Stimulated activated CD8-positive, alpha-beta memory T cell treated with anti-CD3 and anti-CD28 coated beads, Interleukin-15, amount 100 ng/mL, for 48 hours (primary cell): ENCODE data around the gene PRKCQ.
"Not testable (repeated sequence)": the region's sequence is repeated elsewhere in the genome, so short reads cannot be mapped to it uniquely, and the experiment has no call there.

Source experiments
- DNase-seq, 2 donors: peaks; one replicate each; pipeline ENCODE4 v3.0.0-alpha.2; 2020; ENCODE audit warnings: low read depth in 2 of 2

Gene PRKCQ

DNA sequence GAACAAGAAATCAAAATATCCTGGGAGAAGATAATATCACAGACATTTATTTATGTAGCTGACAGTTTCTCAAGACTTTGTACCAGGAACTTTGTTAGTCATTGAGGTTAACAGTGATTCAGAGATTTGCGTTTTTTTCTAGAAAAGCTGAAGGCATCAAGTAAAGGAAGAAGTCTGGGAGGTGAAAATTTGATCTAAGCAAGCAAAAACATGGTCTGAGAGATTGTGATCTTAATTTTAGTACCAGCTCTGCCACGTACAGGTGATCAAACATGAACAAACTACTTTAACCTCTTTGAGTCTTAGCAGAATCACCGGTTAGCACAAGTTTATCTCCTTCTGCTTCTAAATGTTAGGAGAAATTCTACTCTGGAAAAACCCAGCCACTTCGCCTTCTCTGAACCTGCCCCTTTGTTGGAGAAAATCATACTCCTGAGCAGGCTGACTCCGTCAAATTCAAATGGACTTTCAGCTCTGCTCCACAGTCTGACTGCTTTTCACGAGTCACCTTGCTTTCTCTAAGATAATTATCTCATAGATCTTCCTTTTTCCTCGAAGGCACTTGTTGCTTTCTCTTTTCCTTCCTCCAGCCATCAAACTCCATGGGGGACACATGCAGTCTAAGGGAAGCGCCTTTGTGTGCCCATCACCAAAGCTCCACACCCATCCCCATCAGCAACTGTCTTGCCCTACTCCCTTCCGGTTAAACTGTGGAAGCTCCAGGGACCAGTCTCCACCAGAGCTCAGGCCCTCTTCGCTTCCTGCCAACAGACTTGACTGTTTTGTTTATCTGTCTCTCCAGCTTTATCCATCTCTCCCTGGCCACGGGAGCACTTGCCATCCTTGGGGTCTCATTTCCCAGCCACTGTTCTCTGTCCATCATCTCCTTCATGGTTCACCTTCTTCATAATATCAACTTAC, 86.3 kb downstream of the PRKCQ start:
- DNase-seq: no peak

- DNase-seq: no peak
These were observed 87.2 kb downstream of the PRKCQ start for GRCh38 chr10:6492896-6493295.

GRCh38 chr10:6491841-6492609, 88.1 kb downstream of the PRKCQ start:
- peak in 1 of 2 donors; percentile 32 for DNase-seq

DNA sequence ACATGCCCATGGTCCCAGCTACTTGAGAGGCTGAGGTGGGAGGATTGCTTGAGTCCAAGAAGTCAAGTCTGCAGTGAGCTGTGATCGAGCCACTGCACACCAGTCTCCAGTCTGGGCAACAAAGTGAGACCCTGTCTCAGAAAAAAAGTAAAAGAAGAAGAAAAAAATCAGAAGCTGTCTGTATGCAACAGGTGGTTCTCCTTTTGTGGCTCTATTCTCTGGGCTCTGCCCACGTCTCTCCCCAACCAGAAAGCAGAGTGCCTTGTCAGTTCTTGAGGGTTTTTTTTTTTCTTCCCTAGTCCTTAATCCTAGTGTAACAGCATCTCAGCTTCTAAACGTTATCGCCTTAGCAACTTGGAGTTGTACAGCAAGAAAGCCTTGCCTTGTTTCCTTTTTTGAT, 89.5 kb downstream of the PRKCQ start:
- no peak for DNase-seq

DNA sequence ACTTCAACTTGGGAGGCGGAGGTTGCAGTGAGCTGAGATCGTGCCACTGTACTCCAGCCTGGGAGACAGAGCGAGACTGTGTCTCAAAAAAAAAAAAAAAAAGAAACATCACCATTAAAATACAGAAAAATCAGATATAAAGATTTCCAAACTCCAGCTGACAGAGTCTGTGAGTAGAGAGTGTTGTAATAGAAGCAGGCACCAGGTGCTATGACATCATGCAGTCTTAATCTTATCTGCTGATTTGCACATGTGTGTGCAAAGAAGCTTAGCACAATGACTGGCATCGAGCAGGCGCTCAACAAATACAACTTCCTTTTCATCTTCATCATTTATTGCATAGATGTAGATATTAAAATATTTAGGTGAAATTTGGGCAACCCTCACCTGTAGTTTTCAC, 92.2 kb downstream of the PRKCQ start:
- no peak for DNase-seq

GRCh38 chr10:6486309-6486708, 93.8 kb downstream of the PRKCQ start:
- DNase-seq: no peak

GRCh38 chr10:6482737-6483357, 97.2 kb downstream of the PRKCQ start:
- DNase-seq: no peak

GRCh38 chr10:6478722-6479121, 101.4 kb downstream of the PRKCQ start:
- DNase-seq: no peak

- DNase-seq: no peak
These were observed 103.1 kb downstream of the PRKCQ start for GRCh38 chr10:6476989-6477388.

- DNase-seq: no peak
These were observed 105.2 kb downstream of the PRKCQ start for GRCh38 chr10:6474871-6475270.

- peak in 1 of 2 donors; percentile 20 for DNase-seq
These were observed 106.1 kb downstream of the PRKCQ start for GRCh38 chr10:6473901-6474370.

- DNase-seq: peak; percentile 21 to 32
These were observed 106.6 kb downstream of the PRKCQ start for GRCh38 chr10:6473430-6473829.

- DNase-seq: not testable (repeated sequence)
These were observed 107.4 kb downstream of the PRKCQ start for GRCh38 chr10:6472710-6473005.

GRCh38 chr10:6470894-6471618, 109.0 kb downstream of the PRKCQ start:
- DNase-seq: no peak

- no peak for DNase-seq
These were observed 110.4 kb downstream of the PRKCQ start for GRCh38 chr10:6469661-6470060.

DNA sequence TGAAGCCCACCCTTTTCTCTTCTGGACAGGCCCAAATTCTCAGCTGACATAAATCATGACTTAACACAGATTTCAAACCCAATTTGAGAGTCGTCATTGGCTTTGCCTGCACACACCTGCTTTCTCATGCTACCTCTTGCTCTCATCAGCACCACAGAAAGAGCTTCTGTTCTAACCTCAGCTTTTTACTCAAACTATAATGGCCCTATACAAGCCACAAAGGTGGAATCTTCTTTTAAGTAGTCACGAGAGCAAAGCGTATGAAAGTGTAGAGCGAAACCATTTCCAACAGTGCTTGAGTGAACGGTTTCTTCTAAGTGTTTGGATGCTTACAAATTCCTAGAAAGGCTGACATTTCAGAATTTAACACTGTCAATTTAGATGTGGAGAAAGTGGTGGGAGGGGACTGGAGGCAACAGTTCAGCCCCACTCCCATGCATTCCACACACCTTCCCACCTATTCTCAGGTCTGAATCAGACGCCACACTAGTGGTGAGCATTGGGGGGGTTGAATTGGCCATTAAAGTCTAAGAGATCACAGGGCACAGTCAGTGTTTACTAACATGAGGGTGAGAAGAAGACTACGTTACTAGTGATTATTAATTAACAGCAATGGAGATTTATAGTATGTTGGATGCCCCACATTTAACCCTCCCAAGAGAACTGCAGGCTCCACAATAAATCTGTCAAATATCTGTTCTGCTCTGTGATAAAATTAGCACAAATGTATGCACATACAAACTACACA, 114.0 kb downstream of the PRKCQ start:
- peak; percentile 21 to 33 for DNase-seq

- no peak for DNase-seq
These were observed 114.6 kb downstream of the PRKCQ start for GRCh38 chr10:6465437-6465836.

DNA sequence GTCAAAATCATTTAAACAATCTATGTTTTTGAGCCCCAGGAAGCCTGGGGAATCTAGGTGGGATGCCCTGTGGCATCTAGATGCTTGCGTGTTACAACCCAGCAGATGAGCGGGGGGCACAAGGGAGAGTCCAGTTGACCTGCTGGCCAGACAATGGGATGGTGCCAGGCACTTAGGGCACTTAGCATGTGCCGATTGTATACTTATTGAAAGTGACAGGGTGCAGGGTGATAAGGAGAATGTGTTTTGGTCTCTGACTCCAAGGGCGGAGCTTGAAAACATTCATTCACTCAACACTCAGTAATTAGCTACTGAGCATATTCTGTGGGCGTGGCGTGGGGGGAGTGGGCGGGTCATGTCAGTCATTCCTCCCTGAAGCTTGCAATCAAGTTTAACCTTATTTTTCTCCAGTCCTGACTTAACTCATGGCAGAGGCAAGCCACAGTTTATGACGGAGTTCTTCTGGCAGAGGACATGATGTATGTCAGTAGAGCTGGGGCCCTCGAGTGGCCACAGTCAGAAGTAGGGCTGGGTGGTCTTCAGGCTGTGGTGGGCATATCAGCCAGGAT, 115.1 kb downstream of the PRKCQ start:
- no peak for DNase-seq

DNA sequence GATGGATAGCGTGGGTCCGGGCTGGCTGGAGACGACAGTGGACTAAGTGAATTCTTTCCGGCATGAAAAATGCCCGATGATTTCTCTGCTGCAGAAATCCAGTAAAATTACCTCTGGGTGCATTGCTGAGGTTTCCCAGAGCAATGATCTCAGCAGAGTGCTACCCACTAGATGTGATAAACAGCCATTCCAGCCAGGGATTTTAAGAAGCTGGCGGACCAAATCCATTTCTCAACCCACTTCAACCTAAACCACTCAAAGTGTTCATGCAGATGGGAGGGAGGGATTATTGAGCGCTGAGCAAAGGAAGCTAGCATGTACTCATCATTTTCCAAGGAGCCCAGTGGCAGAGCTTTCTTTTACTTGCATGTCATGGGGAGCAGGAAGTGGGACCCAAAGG, 116.7 kb downstream of the PRKCQ start:
- no peak for DNase-seq

DNA sequence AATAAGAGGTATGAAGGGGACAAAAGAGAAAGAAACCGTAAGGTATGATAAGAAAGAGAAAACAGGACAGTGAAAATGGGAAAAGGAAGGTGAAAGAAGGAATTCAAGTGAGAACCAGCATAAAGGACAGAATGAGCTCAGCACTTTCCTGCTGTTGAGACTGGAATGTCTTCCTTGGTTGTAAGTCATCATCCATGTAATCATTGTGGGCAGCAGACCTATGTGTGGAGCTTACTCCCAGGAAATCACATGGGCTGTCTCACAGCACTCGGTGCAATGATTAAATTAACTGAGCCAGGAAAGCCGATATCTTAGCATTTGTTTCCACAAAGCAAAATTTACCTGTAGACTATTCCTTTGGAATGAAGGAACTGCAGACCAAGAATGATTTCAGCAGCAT, 118.1 kb downstream of the PRKCQ start:
- no peak for DNase-seq
